Esophagus squamous epithelium (tissue), 4 donors: ENCODE results near the gene CHD6.

Experiments
- CTCF ChIP-seq, 6 experiments: fragments of 450-650 bp in 4 of 6; fragments of 200-600 bp in 2 of 6; sonication (generic) in 2 of 6; IDR thresholded peaks; one replicate each; pipeline ENCODE4 v1.5.1; 2016 to 2019; ENCODE audit warnings: antibody characterized with exemption in 6 of 6, mild to moderate bottlenecking in 4 of 6, moderate library complexity in 4 of 6
- POLR2A ChIP-seq, 4 donors: fragments of 450-650 bp; IDR thresholded peaks; one replicate each; pipeline ENCODE4 v1.6.1; 2017; ENCODE audit warnings: antibody characterized with exemption in 4 of 4, mild to moderate bottlenecking in 4 of 4, moderate library complexity in 3 of 4

GRCh38 chr20:41601742-41602141 is 16.4 kb downstream of the CHD6 start:
- TF ChIP-seq CTCF (IDR thresholded peaks at IDR 0.05) (no peak), POLR2A (IDR thresholded peaks at IDR 0.05) (no peak)
